ENCODE data around the gene ZKSCAN8.

DNA sequence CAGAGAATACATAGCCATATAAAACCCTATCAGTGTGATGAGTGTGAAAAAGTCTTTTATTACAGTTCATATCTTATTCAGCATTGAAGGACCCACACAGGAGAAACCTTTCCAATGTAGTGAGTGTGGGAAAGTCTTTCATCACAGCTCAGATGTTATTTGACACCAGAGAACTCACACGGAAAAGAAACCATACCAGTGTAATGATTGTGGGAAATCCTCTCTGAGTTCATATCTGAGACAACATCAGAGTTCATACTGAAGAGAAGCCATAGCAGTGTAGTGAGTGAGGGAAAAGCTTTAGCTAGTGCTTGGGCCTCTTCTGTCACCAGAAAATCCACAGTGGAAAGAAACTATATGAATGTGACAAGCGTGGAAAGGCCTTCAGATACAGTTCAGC lies 25.9 kb upstream of the ZKSCAN8 start:
- TF ChIP-seq, protein P1, sequence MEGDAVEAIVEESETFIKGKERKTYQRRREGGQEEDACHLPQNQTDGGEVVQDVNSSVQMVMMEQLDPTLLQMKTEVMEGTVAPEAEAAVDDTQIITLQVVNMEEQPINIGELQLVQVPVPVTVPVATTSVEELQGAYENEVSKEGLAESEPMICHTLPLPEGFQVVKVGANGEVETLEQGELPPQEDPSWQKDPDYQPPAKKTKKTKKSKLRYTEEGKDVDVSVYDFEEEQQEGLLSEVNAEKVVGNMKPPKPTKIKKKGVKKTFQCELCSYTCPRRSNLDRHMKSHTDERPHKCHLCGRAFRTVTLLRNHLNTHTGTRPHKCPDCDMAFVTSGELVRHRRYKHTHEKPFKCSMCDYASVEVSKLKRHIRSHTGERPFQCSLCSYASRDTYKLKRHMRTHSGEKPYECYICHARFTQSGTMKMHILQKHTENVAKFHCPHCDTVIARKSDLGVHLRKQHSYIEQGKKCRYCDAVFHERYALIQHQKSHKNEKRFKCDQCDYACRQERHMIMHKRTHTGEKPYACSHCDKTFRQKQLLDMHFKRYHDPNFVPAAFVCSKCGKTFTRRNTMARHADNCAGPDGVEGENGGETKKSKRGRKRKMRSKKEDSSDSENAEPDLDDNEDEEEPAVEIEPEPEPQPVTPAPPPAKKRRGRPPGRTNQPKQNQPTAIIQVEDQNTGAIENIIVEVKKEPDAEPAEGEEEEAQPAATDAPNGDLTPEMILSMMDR (IDR thresholded peaks at IDR 0.05): no peak
- TF ChIP-seq POLR2A (IDR thresholded peaks at IDR 0.05): no peak
